Measurements from ENCODE around the gene KLF7. TPM values are rescaled to one million over a fixed set of nuclear protein-coding genes. Genes with fewer than 3 reads are reported as not detected.

The KLF7 gene
- total RNA-seq, 1 experiment from 2014 or later, result 15.4 TPM

DNA sequence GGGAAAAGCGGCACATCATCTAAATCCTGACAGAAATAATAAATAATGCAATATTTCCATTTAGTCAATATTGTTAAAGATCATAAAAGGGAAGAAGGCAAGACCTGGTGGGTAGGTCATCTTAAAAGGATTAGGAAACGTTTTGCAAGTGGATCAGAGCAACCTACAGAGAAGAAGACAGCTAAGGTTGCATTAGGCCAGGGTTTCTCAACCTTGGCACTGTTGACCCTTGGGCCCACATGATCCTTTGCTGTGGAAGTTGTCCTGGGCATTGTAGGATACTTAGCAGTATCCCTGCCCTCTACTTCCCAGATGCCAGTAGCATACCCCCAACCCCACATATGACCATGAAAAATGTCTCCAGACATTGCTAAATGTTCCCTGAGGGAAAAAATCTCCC is 55.0 kb downstream of the KLF7 start:
- CTCF ChIA-PET, result no interaction called here
- no peaks in the 10 kb centered on the region for H3K79me2 ChIP-seq (ENCODE audit: insufficient read depth, low read length)
- H3K4me3 ChIP-seq (replicated peaks in 1 of 2; ENCODE audit: low read depth in 1 of 2, low read length in 2 of 2), result no peak overlapping the region
- intact Hi-C loops (cut with micrococcal nuclease), result no loop called here
- H3K4me2 ChIP-seq (ENCODE audit: low read length), result no peak overlapping the region
- no peaks in the 10 kb centered on the region for H3K9me2 ChIP-seq (ENCODE audit: insufficient read depth)
- no peaks in the 10 kb centered on the region for H4K20me1 ChIP-seq (ENCODE audit: insufficient read depth)
- no TSS peak for BruUV-seq (replicated peaks)
- no peak overlapping the region for H3K27ac ChIP-seq (ENCODE audit: low read depth, low read length)
- H2AFZ ChIP-seq (ENCODE audit: low read depth, low read length, poor library complexity, severe bottlenecking), result no peak overlapping the region
- POLR2A ChIA-PET, result no interaction called here
- no peaks in the 10 kb centered on the region for H3K4me1 ChIP-seq (ENCODE audit: control insufficient read depth in 1 of 2, insufficient read depth in 2 of 2, low read length in 2 of 2)
- no peaks in the 10 kb centered on the region for H3K9me3 ChIP-seq (ENCODE audit: control insufficient read depth in 1 of 2, insufficient read depth in 1 of 2, low read depth in 1 of 2, low read length in 2 of 2)
- H3K27me3 ChIP-seq (ENCODE audit: insufficient read depth, low read length), result no peaks in the 10 kb centered on the region
- ATAC-seq, result no peak
- RAD21 ChIA-PET (ENCODE audit: low non-redundant PET in 1 of 2, low total read pairs in 2 of 2, uncharacterized antibody in 2 of 2, unreplicated experiment in 2 of 2), result no interaction called here
- no peak for DNase-seq (ENCODE audit: low read depth, low spot score)
- no peaks in the 10 kb centered on the region for H3K36me3 ChIP-seq (ENCODE audit: control insufficient read depth in 1 of 2, insufficient read depth in 2 of 2, low read length in 2 of 2)
- H3K9ac ChIP-seq (ENCODE audit: low read length), result no peak overlapping the region
- TF ChIP-seq REST (IDR thresholded peaks at IDR 0.05; ENCODE audit: low read depth) (no peak), MAX (IDR thresholded peaks at IDR 0.05) (no peak), TCF7L2 (IDR thresholded peaks at IDR 0.05; ENCODE audit: borderline replicate concordance, extremely low read depth, insufficient read depth, insufficient read length) (no peak), EZH2phosphoT487 (IDR thresholded peaks at IDR 0.05; ENCODE audit: borderline replicate concordance) (no peak), RAD21 (IDR thresholded peaks at IDR 0.05; ENCODE audit: low read depth) (no peak), JUND (IDR thresholded peaks at IDR 0.05) (no peak), ZNF274 (IDR thresholded peaks at IDR 0.05; ENCODE audit: low read depth, low read length) (no peak), SRF (IDR thresholded peaks at IDR 0.05; ENCODE audit: low read depth) (no peak), ZFX (IDR thresholded peaks at IDR 0.05) (no peak), FOSL1 (IDR thresholded peaks at IDR 0.05; ENCODE audit: low read depth) (no peak), CEBPB (IDR thresholded peaks at IDR 0.05; ENCODE audit: low read depth) (no peak), POLR2A (IDR thresholded peaks at IDR 0.05; ENCODE audit: borderline replicate concordance, extremely low read depth, insufficient read depth, insufficient read length) (no peak), SIN3A (IDR thresholded peaks at IDR 0.05; ENCODE audit: low read depth) (no peak), ATF3 (IDR thresholded peaks at IDR 0.05) (no peak), EZH2 (IDR thresholded peaks at IDR 0.05) (no peak), ELF1 (IDR thresholded peaks at IDR 0.05; ENCODE audit: borderline replicate concordance, low read depth) (no peak)
- TF ChIP-seq, protein P1, sequence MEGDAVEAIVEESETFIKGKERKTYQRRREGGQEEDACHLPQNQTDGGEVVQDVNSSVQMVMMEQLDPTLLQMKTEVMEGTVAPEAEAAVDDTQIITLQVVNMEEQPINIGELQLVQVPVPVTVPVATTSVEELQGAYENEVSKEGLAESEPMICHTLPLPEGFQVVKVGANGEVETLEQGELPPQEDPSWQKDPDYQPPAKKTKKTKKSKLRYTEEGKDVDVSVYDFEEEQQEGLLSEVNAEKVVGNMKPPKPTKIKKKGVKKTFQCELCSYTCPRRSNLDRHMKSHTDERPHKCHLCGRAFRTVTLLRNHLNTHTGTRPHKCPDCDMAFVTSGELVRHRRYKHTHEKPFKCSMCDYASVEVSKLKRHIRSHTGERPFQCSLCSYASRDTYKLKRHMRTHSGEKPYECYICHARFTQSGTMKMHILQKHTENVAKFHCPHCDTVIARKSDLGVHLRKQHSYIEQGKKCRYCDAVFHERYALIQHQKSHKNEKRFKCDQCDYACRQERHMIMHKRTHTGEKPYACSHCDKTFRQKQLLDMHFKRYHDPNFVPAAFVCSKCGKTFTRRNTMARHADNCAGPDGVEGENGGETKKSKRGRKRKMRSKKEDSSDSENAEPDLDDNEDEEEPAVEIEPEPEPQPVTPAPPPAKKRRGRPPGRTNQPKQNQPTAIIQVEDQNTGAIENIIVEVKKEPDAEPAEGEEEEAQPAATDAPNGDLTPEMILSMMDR (IDR thresholded peaks at IDR 0.05 in 2 of 3, conservative IDR thresholded peaks at IDR 0.05 in 1 of 3; ENCODE audit: borderline replicate concordance in 1 of 3, insufficient read depth in 1 of 3, low read depth in 2 of 3, low read length in 2 of 3), result no peak
